Osteoblast (primary cell): ENCODE measurements around the gene FOXN4. TPM values are rescaled to one million over a fixed set of nuclear protein-coding genes. Genes with fewer than 3 reads are reported as not detected.

Experiments used
- DNase-seq: peaks from one replicate; pipeline ENCODE4 v3.0.0; 2011; ENCODE audit warnings: low spot score, mixed read lengths; ENCODE audit not compliant: insufficient read length; ENCODE audit errors: missing footprints
- H2AFZ ChIP-seq: 2 replicates; pipeline ENCODE4 v1.6.0; 2011; ENCODE audit warnings: mild to moderate bottlenecking, low read length
- H3K27ac ChIP-seq: 2 replicates; pipeline ENCODE4 v1.5.1; 2011; ENCODE audit warnings: mild to moderate bottlenecking, low read depth, low read length, moderate library complexity
- H3K27me3 ChIP-seq: 2 replicates; pipeline ENCODE4 v1.6.0; 2012; ENCODE audit warnings: mild to moderate bottlenecking, control low read depth, inconsistent platforms, low read length, moderate library complexity; ENCODE audit not compliant: insufficient read depth
- H3K36me3 ChIP-seq: 2 replicates; pipeline ENCODE4 v1.5.1; 2011; ENCODE audit warnings: mild to moderate bottlenecking, low read length, control low read depth, moderate library complexity; ENCODE audit not compliant: insufficient read depth
- H3K4me1 ChIP-seq: 2 replicates; pipeline ENCODE4 v1.5.1; 2011; ENCODE audit warnings: mild to moderate bottlenecking, low read length, control low read depth, moderate library complexity; ENCODE audit not compliant: insufficient read depth
- H3K4me2 ChIP-seq: 2 replicates; pipeline ENCODE4 v1.6.0; 2011; ENCODE audit warnings: mild to moderate bottlenecking, low read length; ENCODE audit not compliant: insufficient read depth
- H3K4me3 ChIP-seq: fragments of 200-600 bp; sonication (generic); 3 replicates; pipeline ENCODE4 v1.5.1; 2012; ENCODE audit warnings: mild to moderate bottlenecking, low read length, inconsistent platforms; ENCODE audit not compliant: insufficient read depth
- H3K79me2 ChIP-seq: 2 replicates; pipeline ENCODE4 v1.6.0; 2012; ENCODE audit warnings: mild to moderate bottlenecking, low read length, control low read depth, inconsistent platforms; ENCODE audit not compliant: insufficient read depth
- H3K9me3 ChIP-seq: 2 replicates; pipeline ENCODE4 v1.5.1; 2011; ENCODE audit warnings: low read depth, low read length, control low read depth
- H4K20me1 ChIP-seq: 2 replicates; pipeline ENCODE4 v1.6.0; 2012; ENCODE audit warnings: mild to moderate bottlenecking, low read length, control low read depth; ENCODE audit not compliant: insufficient read depth
- CTCF ChIP-seq: IDR thresholded peaks from 2 replicates; pipeline ENCODE4 v1.5.1; 2011; ENCODE audit warnings: mild to moderate bottlenecking, low read depth, low read length, moderate library complexity; ENCODE audit errors: extremely low read depth
- total RNA-seq: library from RNA; depleted of rRNA; stranded (reverse); fragments of >200 nt; gene quantifications from 2 replicates; pipeline ENCODE4 v1.2.3, GENCODE V29; 2012

FOXN4 gene
- total RNA-seq, 1 donor = not detected

DNA sequence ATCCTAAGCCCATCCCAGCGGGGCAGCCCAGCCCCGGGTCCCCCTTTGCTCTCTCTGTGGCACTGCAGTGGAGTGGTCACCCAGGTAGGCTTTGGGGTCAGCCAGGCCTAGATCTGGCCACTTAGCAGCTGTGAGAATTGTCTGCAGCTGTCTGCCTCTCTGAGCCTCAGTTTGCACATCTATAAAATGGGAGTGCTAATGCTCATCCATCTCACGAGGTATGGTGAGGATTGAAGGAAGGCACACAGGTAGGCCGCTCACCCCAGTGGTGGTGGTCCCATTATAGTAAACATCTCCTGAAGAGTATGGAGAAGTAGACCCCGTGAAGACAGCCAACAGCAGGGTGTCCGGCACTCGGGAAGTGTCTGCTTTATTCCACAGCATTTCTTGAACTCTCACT is 9.2 kb downstream of the FOXN4 start:
- H3K27me3 ChIP-seq = peaks cover 12% of the 10 kb centered on the region
- H3K4me2 ChIP-seq = no peak overlapping the region
- no peak overlapping the region for H2AFZ ChIP-seq
- H3K4me1 ChIP-seq = no peaks in the 10 kb centered on the region
- H3K36me3 ChIP-seq = no peaks in the 10 kb centered on the region
- TF ChIP-seq CTCF = no peak
- H3K9me3 ChIP-seq = no peaks in the 10 kb centered on the region
- DNase-seq = no peak
- H3K79me2 ChIP-seq = no peaks in the 10 kb centered on the region
- H3K27ac ChIP-seq = no peak overlapping the region
- no peak overlapping the region for H3K4me3 ChIP-seq
- no peaks in the 10 kb centered on the region for H4K20me1 ChIP-seq

DNA sequence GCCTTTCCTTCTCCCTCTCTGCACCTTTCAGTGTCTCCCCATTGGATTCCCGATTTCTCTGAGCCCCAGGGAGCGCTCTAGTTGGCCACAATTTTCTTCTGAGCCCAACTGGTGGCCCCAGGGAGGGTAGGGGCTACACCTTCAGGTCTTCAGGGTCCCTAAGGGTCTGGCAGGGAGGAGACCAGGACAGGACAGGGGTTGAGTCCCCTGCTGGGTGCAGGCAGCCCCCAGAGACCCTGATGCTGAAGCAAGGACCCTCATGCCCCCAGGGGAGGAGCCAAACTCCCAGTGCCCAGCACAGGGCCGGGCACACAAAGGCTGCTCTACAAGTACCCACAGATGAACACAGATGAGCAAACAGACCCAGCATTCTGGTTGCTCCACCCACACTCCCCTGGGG is 12.7 kb downstream of the FOXN4 start:
- H3K36me3 ChIP-seq = no peaks in the 10 kb centered on the region
- H3K4me1 ChIP-seq = no peaks in the 10 kb centered on the region
- no peaks in the 10 kb centered on the region for H3K27me3 ChIP-seq
- no peak overlapping the region for H3K4me2 ChIP-seq
- H4K20me1 ChIP-seq = no peaks in the 10 kb centered on the region
- peak; percentile 71 for DNase-seq
- H3K9me3 ChIP-seq = no peaks in the 10 kb centered on the region
- TF ChIP-seq CTCF = no peak
- H3K79me2 ChIP-seq = no peaks in the 10 kb centered on the region
- no peak overlapping the region for H3K27ac ChIP-seq
- H3K4me3 ChIP-seq = no peak overlapping the region
- H2AFZ ChIP-seq = no peak overlapping the region

DNA sequence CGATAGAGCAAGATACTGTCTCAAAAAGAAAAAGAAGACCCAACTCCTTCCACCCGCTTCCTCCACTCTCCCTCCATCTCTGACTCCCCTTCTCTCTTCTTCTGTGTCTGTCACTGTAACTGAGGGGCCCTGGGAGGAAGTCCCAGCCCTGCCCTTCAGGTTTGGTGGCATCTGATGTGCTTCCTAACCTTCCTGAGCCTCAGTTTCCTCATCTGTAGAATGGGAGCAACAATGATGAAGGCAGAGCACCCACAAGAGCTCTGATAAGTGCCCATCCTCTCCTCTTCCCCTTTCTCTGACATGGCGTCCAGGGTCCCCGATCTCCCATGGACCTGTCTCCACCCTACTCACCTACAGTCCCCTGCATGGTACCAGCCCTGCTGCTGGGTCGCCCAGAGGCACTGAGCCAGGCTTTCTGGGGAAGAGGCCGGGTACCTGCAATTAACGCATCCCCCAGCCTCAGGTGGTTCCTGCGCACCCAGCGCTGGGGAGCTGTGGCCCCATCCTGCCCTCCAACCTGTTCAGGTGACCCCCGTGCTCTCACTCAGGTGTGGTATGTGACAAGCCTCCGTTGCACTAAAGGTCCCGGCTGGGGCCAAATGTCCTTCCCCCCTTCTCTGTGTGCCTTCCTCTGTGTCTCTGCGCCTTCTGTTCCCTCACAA is 13.2 kb downstream of the FOXN4 start:
- no peak for TF ChIP-seq CTCF

GRCh38 chr12:109294286-109294796 is 14.7 kb downstream of the FOXN4 start:
- no peaks in the 10 kb centered on the region for H3K4me1 ChIP-seq
- no peaks in the 10 kb centered on the region for H4K20me1 ChIP-seq
- no peak overlapping the region for H3K4me3 ChIP-seq
- DNase-seq = no peak
- no peak overlapping the region for H3K27ac ChIP-seq
- TF ChIP-seq CTCF = no peak
- H3K4me2 ChIP-seq = no peak overlapping the region
- H2AFZ ChIP-seq = no peak overlapping the region
- no peaks in the 10 kb centered on the region for H3K9me3 ChIP-seq
- no peaks in the 10 kb centered on the region for H3K36me3 ChIP-seq
- H3K79me2 ChIP-seq = no peaks in the 10 kb centered on the region
- H3K27me3 ChIP-seq = no peaks in the 10 kb centered on the region

More for the DNA sequence above, 13.2 kb downstream of the FOXN4 start:
- Histone ChIP-seq H3K4me2 (no peak overlapping the region), H3K4me1 (no peaks in the 10 kb centered on the region), H3K27me3 (no peaks in the 10 kb centered on the region), H3K27ac (no peak overlapping the region), H3K79me2 (no peaks in the 10 kb centered on the region), H2AFZ (no peak overlapping the region), H3K4me3 (no peak overlapping the region), H3K9me3 (no peaks in the 10 kb centered on the region), H4K20me1 (no peaks in the 10 kb centered on the region), H3K36me3 (no peaks in the 10 kb centered on the region)
- no peak for DNase-seq
